NCI-H2171 treated with DMSO at 0.1 percent for 48 hours (cell line): ENCODE measurements around the gene DLEC1.

ENCODE experiments used
- DNase-seq: peaks from one replicate; lab custom pipeline; 2025; lab: John Stamatoyannopoulos, UW

The DLEC1 gene

DNA sequence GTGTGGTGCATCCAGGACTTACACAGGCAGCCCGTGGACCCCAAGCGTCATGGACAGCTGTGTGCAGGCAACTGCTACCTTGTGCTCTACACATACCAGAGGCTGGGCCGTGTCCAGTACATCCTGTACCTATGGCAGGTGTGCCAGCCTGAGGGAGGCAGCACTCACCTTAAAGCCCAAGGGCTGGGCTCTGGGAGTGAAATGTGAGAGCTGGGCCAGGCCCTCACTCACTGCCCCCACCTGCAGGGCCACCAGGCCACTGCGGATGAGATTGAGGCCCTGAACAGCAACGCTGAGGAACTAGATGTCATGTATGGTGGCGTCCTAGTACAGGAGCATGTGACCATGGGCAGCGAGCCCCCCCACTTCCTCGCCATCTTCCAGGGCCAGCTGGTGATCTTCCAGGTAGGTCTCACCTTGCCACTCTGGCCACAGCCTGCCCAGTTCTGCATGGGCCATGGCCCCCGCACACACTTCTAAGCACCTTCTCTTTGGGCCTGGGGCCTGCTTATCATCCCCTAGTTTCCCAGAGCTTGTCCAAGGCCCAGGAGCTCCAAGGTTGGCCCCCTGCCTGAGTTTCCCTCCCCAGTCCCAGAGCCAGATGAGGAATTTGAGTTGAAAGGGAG lies 37.4 kb upstream of the DLEC1 start:
- no peak for DNase-seq

DNA sequence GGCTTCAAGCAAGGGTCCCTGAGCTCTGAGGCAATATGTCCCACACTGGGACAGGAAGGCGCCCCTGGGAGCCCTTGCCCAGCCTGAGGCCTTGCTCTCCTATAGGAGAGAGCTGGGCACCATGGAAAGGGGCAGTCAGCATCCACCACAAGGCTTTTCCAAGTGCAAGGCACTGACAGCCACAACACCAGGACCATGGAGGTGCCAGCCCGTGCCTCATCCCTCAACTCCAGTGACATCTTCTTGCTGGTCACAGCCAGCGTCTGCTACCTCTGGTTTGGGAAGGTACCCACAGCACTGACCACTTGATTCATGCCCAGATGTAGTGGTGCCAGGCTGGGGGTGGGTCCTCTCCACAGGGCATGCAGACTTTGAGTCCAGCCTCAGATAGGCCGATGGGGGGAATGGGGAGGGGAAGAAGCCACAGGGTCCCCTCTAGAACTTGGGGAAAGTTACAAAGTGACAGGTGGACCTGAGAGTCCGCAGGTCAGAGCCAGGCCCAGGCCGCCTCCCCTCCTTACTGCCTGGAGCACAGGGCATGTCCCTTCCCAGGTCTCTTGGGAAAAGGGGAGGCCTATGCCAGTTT lies 36.6 kb upstream of the DLEC1 start:
- DNase-seq, result no peak

DNA sequence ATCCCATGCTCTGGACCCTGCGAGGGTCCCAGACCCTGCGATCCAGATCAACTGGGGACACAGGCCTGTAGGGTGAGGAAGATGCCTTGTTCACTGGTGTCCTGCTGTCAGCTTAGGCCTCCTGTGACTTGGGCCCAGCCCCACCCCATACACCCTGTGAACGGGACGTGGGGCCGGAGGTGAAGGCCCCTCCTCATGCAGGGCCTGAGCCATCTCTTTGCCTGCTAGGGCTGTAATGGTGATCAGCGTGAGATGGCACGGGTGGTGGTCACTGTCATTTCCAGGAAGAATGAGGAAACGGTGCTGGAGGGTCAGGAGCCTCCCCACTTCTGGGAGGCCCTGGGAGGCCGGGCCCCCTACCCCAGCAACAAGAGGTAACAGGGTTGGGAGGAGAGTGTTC lies 36.1 kb upstream of the DLEC1 start:
- no peak for DNase-seq

DNA sequence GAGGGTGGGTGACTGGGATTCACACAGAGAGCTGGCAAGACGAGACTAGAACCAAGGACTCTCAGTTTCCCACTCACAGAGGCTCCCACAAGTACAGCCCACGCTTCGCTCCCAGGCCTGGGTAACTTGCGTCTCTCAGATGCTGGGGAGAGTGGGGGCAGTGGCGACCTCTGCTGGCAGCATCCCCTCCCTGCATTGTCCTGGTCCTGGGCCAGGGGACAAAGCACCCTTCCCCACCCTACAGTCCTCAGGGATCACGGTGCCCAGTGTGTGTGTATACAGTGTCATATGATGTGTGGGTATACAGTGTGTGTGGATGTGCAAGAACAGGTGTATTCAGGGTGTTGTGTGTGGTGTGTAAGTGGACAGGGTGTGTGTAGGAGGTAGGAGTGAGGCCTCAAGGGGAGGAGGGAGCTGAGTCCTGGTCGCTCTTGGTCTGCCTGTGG lies 35.6 kb upstream of the DLEC1 start:
- no peak for DNase-seq

DNA sequence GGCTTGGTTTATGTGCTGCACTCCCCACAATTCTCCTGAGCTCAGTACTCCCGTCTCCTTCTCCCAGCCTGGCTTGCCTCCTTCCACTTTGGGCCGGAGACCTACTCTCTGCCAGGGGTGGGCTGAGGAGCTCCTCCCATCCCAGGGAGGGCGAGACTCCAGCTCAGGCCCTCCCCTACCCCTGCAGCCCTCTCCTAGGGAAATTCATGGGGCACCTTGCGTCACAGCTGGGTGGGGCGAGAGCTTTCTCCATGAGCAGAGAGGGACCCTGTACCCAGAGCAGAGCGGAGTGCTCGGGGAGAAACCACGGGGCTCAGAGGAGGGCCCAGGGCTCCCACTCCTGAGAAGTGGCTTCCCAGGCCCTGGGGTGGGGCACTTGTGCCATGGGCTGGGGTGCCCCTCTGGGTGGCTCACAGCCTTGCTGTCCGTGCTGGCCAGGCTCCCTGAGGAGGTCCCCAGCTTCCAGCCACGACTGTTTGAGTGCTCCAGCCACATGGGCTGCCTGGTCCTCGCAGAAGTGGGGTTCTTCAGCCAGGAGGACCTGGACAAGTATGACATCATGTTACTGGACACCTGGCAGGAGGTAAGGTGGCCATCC lies 35.1 kb upstream of the DLEC1 start:
- no peak for DNase-seq

DNA sequence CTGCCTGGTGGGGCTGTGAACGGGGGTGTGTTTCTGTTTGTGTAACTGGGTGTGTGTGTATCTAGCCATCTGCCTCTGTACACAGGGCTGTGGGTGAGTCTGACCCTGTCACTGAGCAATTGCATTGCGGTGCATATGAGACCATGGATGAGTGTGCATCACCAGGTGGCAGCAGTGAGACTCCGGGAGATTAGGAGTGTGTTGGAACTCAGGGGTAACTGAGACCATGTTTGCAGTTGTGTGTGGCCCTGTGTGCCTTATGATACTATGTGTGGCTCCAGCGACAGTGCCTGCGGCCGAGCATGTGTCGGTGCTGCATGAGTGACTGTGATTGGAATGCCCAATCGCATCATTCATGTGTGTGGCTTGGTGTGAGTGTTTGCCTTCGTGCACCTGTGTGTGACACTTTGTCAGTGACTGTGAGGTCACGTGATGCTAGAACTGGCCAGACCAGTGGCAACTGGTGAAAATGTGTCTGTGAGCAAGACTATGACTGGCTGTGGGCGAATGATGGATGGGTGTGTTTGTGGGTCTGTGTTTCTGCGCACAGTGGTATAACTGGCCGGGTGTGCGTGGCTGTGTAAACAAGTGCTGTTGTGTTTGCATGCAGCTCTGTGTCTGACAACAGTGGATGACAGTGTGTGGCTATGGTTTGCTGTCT lies 34.5 kb upstream of the DLEC1 start:
- DNase-seq, result peak; percentile 19

DNA sequence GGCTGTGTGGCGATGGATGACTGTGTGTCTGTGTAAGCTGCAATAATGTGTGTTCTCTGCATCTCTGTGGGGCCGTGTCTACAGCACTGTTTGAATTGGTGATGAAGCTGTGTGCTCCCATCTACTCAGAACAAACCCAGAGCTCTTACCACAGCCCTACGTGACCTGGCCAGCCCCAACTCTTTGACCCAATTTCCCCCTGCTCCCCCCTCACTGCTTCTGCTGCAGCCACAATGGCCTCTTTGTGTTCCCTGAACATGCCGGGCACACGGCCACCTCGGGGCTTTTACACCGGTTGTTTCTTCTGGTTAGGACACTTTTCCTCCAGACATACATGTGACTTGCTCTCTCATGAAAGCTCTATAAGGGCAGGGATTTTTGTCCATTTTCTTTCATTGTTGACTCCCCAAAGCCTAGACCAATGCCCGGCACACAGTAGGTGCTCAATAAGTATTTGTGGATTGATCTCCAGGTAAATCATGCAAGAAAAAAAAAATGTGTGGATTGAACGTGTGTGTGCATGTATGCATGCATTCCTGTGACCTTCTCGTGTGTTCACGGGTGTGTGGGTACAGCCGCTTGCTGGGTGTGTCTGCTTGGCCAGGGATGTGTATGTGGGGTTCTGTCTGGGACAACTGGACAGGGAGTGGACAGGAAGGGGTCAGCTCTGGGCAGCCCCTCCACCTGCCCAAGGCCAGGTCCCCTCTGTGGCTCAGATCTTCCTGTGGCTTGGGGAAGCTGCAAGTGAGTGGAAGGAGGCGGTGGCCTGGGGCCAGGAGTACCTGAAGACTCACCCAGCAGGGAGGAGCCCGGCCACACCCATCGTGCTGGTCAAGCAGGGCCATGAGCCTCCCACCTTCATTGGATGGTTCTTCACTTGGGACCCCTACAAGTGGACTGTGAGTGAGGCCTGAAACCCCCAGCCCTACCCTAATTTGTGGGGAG lies 33.7 kb upstream of the DLEC1 start:
- no peak for DNase-seq

DNA sequence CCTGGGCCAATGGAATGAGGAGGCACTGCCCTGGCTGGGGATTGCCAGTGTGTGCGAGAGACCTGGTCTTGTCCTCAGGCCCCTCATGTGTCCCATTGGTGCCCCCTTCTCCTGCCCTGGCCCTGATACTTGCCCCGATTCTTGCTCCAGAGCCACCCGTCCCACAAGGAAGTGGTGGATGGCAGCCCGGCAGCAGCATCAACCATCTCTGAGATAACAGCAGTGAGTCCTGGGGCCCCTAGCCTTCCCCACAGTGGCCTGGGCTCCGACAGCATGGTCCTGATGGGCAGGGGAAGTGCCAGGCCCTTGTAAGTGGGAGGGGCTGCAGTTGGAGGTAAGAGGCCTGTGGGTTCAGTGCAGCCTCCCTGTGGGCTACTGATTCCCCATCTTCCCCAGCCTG lies 33.0 kb upstream of the DLEC1 start:
- DNase-seq, result no peak

DNA sequence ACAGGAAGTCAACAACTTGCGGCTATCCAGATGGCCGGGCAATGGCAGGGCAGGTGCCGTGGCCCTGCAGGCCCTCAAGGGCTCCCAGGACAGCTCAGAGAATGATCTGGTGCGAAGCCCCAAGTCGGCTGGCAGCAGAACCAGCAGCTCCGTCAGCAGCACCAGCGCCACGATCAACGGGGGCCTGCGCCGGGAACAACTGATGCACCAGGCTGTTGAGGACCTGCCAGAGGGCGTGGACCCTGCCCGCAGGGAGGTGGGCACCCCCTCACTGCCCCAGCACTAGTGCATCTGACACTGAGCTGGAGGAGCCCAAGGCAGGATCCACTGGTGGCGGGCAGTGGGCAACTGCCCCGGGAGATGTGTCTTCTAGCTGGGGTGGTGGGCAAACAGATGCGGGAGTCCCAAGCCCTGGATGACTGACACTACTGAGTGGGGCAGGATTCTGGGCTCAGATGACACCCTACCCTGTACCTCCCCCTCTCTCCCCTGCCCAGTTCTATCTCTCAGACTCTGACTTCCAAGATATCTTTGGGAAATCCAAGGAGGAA lies 32.5 kb upstream of the DLEC1 start:
- DNase-seq, result no peak

DNA sequence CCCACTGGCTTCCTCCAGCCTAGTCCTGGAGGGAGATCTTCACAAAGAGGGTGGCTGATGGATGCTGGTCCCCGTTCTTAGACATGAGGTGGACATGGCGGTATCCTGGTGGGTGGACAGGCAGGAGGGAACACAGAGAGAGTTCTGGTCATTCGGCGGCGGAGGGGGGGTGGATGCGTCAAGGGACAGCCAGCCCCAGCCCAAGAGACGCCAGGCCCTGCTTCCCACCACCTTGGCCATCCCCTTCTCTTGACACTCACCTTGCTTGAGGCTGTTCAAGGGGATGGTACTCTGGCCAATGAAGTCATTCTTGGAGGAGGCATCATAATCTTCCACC lies 31.3 kb upstream of the DLEC1 start:
- no peak for DNase-seq

DNA sequence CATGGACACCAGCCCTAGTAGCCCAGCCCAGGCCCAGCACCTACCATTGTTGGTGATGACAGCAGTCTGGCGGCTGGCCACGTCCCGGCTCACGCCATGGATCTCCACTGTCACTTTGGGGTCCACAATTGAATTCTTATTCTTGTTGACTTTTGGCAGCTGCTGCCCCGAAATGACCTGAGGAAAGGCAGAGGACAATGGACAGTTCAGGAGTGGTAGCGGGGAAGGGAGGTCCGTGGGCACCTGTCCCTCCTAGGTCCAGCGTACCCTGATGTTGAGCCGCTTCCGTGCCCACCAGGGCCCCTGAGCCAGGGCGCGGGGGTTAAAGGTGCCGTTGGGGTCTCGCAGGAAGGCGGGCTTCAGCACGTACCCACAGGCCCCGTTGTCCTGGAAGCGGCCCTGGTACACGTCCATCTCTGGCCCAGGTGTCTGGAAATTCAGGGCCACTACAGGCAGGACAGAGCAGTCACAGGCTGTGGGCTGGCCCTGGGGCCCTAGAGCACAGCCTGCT lies 30.8 kb upstream of the DLEC1 start:
- no peak for DNase-seq

DNA sequence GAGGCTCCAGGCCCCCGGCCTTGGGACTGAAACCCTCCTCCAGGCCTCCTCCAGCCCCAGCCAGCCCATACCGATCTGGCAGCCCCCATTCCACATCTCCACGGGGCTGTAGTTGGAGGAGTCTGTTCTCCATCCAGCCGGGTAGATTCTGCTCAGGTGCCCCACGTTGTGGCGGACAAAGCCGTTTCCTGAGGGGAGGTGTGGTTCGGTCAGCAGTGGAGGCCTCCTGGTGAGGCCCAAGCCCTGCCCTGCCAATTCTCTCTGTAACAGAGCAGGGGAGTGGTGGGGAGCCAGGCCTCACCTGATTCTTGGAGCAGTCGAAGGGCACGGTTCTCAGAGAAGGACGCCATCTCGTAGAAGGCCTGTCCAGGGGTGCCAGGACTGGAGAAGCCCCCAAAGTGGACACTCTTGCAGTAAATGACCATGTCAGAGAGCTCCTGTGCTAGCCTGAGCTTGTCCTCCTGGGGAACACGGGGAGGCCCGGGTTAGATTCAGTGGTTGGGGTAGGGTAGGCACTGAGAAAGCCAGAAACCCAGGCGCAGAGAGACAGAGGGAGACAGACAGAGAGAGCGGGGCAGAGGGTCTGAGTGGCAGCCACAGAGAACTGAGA lies 29.9 kb upstream of the DLEC1 start:
- DNase-seq, result no peak

DNA sequence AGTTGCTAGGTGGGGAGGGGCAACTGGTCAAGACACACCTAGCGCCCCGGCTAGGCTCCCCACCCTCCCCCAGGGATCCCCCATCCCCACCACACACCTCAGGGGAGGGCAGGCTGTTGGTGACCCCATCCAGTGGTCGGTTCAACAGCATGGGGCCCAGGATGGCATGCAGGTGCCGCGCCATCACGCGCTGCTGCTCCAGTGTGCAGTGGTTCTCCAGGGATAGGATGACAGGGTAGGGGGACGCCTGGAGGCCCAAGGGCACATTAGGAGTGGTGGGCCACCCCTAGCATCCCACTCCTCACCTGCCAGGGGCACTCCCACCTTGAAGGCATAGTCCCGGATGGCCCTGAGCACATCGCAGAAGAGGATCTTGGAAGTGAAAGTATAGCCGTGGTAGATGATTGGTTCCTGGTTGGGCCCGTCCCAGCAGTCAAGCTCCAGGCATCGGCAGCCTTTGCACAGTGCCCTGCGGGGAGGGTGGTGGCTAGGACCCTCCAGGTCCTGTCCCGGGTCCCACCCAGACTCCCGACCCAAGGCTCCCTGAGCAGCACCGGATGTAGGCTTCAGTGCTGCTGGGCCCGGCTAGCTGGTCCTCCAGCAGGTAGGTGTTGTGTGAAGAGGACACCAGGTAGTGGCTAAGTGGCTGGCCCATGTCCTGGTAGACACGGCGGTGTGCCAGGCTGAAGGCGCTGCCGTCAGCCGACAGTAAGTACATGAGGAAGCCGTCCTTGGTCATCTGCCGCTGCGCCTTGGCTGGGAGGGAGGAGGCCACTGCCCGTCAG lies 29.0 kb upstream of the DLEC1 start:
- no peak for DNase-seq

DNA sequence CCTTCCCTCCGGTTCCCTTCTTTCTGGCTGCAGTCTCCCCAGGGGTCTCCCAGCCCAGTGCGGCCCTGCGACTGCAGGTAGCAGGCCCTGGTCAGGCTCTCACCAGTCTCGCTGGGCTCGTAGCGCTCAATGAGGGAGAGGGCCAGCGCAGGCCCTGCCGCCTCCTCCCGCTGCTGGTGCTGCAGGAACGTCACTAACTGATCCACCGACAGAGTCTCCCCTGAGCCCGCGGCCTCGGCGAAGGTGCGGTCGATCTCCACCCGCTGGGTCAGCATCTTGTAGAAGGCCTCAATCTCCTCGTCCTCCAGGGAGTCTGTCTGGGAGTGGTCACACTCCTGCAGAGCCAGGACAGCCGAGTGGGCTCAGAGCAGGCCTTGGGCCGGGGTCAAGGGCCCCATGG lies 27.9 kb upstream of the DLEC1 start:
- no peak for DNase-seq

DNA sequence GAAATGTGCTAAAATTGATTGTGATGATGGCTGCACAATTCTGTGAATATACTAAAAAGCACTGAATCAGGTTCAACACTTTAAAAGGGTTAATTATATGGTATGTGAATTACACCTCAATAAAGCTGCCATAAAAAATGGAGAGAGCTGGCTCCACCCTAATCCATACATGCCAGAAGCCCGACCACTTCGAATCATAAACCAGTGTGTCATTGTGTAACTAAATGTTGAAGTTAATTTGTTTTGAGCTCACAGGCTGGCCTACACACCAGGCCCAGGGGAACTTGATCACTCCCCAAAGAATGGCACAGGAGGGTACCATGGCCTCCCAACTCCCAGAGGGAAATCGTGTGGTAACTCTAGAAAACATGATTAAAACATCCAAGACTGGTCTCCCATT lies 23.5 kb upstream of the DLEC1 start:
- no peak for DNase-seq

DNA sequence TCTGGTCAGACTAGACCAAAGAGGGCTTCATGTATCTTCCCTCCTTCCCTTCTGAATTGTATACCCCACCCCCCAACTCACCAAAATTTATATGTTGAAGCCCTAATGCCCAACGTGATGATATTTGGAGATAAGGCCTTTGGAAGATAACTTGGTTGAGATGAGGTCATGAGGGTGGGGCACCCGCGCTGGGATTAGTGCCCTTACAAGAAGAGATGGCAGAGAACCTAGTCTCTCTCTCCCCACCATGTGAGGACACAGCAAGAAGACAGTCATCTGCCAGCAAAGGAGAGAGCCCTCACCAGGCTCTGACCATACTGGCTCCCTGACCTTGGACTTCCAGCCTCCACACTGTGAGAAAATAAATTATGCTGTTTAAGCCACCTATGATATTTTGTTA lies 23.0 kb upstream of the DLEC1 start:
- no peak for DNase-seq

DNA sequence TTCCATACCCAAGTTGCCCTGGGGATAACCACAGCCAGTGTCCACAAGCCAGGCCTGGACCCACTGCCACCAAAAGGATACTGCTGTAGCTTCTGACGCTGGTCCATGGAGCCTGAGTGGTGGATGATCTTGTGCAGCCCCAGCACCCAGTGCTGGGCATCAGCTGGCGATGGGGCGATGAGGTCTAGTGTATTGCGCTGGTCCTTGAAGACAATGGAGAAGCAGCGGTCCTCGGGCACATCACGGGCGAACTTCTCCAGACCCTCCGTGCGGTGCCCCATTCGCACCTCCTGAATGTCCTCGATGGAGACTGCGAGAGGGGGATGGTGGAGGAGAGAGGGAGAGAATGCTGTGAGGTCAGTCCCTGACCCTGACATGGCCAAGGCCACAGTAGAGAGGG lies 22.6 kb upstream of the DLEC1 start:
- no peak for DNase-seq

DNA sequence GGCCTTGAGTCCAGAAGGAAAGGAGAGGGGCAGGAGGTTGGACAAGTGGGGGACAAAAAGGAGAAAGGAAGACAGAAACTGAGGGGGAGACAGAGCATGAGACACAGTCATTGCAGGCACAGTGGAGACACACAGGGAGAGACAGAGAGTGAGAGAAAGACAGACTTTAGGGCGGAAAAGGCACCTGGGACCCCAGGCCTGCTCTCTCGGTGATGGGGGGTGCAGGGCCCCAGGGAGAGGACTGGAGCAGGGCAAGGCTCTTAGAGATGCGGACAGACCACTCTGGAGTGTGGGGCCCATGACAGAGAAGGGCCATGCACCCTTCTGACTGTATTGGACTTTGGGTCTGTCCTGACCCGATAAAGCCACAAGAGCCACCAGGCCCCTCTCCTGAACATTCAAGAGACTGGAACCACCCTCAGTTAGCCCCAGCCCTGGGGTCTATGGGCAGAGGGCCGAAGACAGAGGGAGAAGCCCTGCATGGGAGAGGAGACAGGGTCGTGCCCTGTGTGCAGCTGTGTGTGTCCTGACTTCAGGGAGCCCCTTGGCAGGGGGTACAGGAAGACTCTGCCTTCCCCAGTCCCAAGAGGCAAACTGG lies 22.1 kb upstream of the DLEC1 start:
- DNase-seq, result no peak

DNA sequence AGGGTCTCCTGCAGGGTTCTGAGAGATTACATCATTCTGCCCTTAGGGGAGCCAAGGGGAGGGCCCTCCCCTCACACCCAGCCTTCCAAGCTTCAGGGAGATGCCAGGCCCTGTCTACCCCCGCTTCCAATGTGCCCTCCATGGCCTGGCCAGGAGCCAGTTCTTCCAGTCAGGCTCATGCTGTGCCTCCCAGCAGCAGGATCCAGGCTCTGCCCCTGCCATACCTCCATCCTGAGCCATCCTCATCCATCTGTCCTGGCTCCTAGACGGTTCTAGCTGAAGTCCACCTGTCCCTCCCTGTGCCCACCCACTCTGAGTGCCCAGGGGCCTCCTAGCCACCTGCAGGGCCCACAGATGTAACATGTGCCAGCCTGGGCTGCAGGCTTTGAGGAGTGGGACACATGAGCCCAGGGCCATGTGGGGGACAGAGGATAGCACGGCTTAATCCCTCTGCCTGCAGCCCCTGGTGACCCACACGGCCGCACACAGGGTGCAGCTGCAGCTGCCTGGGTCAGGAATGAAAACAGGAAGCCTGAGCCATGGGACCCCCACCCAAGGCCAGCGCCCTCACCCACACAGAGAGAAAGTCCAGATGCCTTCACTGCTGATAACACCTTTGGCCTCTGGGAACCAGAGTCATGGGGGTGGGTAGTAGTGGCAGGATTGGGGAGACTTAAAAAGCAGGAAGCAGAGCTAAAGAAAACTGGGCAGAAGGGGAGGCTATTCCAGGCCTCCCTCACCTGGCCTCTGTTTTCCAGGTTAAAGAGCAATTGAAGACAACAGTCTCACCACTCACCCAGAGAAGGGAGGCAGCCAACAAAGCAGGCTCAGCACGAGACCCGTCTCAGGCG lies 21.3 kb upstream of the DLEC1 start:
- no peak for DNase-seq
